K562 (cell line): ENCODE results near the gene CUX1. TPM values are rescaled to one million over a fixed set of nuclear protein-coding genes. Genes with fewer than 3 reads are reported as not detected.

Experiments used
- MBD2 ChIP-seq: sonication (generic); IDR thresholded peaks from 2 replicates; pipeline ENCODE4 v1.6.1; 2016; ENCODE audit warnings: low read depth, borderline replicate concordance
- PHF20 ChIP-seq: fragments of 450-650 bp; IDR thresholded peaks from 2 replicates; pipeline ENCODE4 v1.6.1; 2018; ENCODE audit not compliant: partially characterized antibody
- PHF8 ChIP-seq: fragments of 200-600 bp; sonication (generic); IDR thresholded peaks from 2 replicates; pipeline ENCODE4 v1.6.1; 2012; ENCODE audit warnings: mixed run types, mild to moderate bottlenecking, inconsistent platforms, low read length, moderate library complexity, borderline replicate concordance
- PYGO2 ChIP-seq: fragments of 450-650 bp; IDR thresholded peaks from 2 replicates; pipeline ENCODE4 v1.6.1; 2016; ENCODE audit warnings: mild to moderate bottlenecking, missing genetic modification characterization, moderate library complexity, missing compliant biosample characterization
- TAF15 ChIP-seq: fragments of 200-400 bp; formaldehyde crosslinking; IDR thresholded peaks from 2 replicates; pipeline ENCODE4 v1.6.1; 2017; ENCODE audit warnings: mild to moderate bottlenecking, low read depth, low read length, moderate library complexity
- TCF7L2 ChIP-seq: fragments of 150-350 bp; IDR thresholded peaks from 2 replicates; pipeline ENCODE4 v1.6.1; 2016; ENCODE audit warnings: low read depth, mild to moderate bottlenecking, low read length, moderate library complexity
- ZBTB2 ChIP-seq: fragments of 450-650 bp; IDR thresholded peaks from 2 replicates; pipeline ENCODE4 v1.6.1; 2016; ENCODE audit warnings: antibody characterized with exemption
- ZBTB49 ChIP-seq: sonication (generic); formaldehyde crosslinking; IDR thresholded peaks from 2 replicates; pipeline ENCODE4 v1.8.0; 2022; ENCODE audit warnings: missing genetic modification reagents, mild to moderate bottlenecking, borderline replicate concordance
- ZFP1 ChIP-seq: fragments of 450-650 bp; formaldehyde crosslinking; IDR thresholded peaks from 2 replicates; pipeline ENCODE4 v1.4.0; 2020; ENCODE audit warnings: mild to moderate bottlenecking, mixed read lengths
- ZNF232 ChIP-seq: sonication (generic); formaldehyde crosslinking; IDR thresholded peaks from 2 replicates; pipeline ENCODE4 v1.8.0; 2022; ENCODE audit warnings: mild to moderate bottlenecking, missing genetic modification reagents
- polyA plus RNA-seq, 8 experiments: library from polyadenylated mRNA; depleted of rRNA in 4 of 8; stranded (reverse) in 5 of 8; unstranded in 3 of 8; fragments of >200 nt; fragmentation: Nextera tagmentation in 2 of 8; fragmentation: Illumina TruSeq in 1 of 8; extraction: Ambion mirVana in 2 of 8; extraction: Trizol in 1 of 8; gene quantifications; 2 replicates each; pipeline versions ENCODE4 v1.2.1 to v1.2.3, GENCODE V29; 2011 to 2014; ENCODE audit warnings: inconsistent platforms in 1 of 8, missing spikeins in 1 of 8
- total RNA-seq, 7 experiments: library from RNA; depleted of rRNA in 6 of 7; stranded (reverse); fragments of >200 nt in 6 of 7; fragmentation: Illumina TruSeq in 2 of 7; extraction: Trizol in 2 of 7; gene quantifications; 2 replicates each; pipeline versions ENCODE4 v1.2.1 to v1.2.3, GENCODE V29; 2011 to 2021; ENCODE audit warnings: low replicate concordance in 1 of 7

The CUX1 gene
- total and polyA plus RNA-seq, 9 of the 15 experiments (the other 6 are each of a cell fraction or from before 2014, with no cell fraction given), result 3.6 to 55.3 (median 25.2) TPM

GRCh38 chr7:102147008-102147407 is 329.6 kb downstream of the CUX1 start (continued):
- TF ChIP-seq ZBTB2, result no peak
- TF ChIP-seq PHF20, result no peak
- TF ChIP-seq ZBTB49 (CRISPR knock-in tag), result no peak
- TF ChIP-seq PHF8, result no peak
- no peak for TF ChIP-seq ZNF232 (CRISPR knock-in tag)
- no peak for TF ChIP-seq TAF15
- TF ChIP-seq MBD2, result no peak
- TF ChIP-seq ZFP1 (CRISPR knock-in tag), result no peak
- TF ChIP-seq PYGO2 (tag), result no peak
- no peak for TF ChIP-seq TCF7L2
- TF ChIP-seq, all 486 proteins: peak for 2
